WTC11 (cell line): ENCODE results near the gene MET.

Experiments used
- ARID4B ChIP-seq: sonication (generic); formaldehyde crosslinking; IDR thresholded peaks from 2 replicates; pipeline ENCODE4 v1.8.0; 2023; ENCODE audit warnings: missing genetic modification reagents, mild to moderate bottlenecking, borderline replicate concordance
- ATF2 ChIP-seq: sonication (generic); formaldehyde crosslinking; IDR thresholded peaks from 2 replicates; pipeline ENCODE4 v1.8.1; 2022; ENCODE audit warnings: low read depth, missing genetic modification reagents, borderline replicate concordance
- FOXJ3 ChIP-seq: sonication (generic); formaldehyde crosslinking; IDR thresholded peaks from 2 replicates; pipeline ENCODE4 v1.9.0; 2021; ENCODE audit warnings: missing genetic modification reagents, mild to moderate bottlenecking, borderline replicate concordance
- MAX ChIP-seq: sonication (generic); formaldehyde crosslinking; IDR thresholded peaks from 2 replicates; pipeline ENCODE4 v1.8.0; 2022; ENCODE audit warnings: mild to moderate bottlenecking, missing genetic modification reagents
- NR2C2 ChIP-seq: sonication (generic); formaldehyde crosslinking; IDR thresholded peaks from 2 replicates; pipeline ENCODE4 v1.8.0; 2022; ENCODE audit warnings: mild to moderate bottlenecking, missing genetic modification reagents
- TP53 ChIP-seq: sonication (generic); formaldehyde crosslinking; IDR thresholded peaks from 2 replicates; pipeline ENCODE4 v1.8.1; 2023; ENCODE audit warnings: mild to moderate bottlenecking, missing genetic modification reagents
- TF ChIP-seq, protein P1 (sequence below): fragments of 200-600 bp; IDR thresholded peaks from 2 replicates; pipeline ENCODE4 v1.8.0; 2022; ENCODE audit warnings: antibody characterized with exemption
- TF ChIP-seq, protein P2 (sequence below): sonication (generic); formaldehyde crosslinking; IDR thresholded peaks from 2 replicates; pipeline ENCODE4 v1.8.0; 2022; ENCODE audit warnings: mild to moderate bottlenecking, missing genetic modification reagents
- TF ChIP-seq, protein P3 (sequence below): sonication (generic); formaldehyde crosslinking; conservative IDR thresholded peaks from 2 replicates; pipeline ENCODE4 v1.8.1; 2022; ENCODE audit warnings: mild to moderate bottlenecking, missing genetic modification reagents

DNA sequence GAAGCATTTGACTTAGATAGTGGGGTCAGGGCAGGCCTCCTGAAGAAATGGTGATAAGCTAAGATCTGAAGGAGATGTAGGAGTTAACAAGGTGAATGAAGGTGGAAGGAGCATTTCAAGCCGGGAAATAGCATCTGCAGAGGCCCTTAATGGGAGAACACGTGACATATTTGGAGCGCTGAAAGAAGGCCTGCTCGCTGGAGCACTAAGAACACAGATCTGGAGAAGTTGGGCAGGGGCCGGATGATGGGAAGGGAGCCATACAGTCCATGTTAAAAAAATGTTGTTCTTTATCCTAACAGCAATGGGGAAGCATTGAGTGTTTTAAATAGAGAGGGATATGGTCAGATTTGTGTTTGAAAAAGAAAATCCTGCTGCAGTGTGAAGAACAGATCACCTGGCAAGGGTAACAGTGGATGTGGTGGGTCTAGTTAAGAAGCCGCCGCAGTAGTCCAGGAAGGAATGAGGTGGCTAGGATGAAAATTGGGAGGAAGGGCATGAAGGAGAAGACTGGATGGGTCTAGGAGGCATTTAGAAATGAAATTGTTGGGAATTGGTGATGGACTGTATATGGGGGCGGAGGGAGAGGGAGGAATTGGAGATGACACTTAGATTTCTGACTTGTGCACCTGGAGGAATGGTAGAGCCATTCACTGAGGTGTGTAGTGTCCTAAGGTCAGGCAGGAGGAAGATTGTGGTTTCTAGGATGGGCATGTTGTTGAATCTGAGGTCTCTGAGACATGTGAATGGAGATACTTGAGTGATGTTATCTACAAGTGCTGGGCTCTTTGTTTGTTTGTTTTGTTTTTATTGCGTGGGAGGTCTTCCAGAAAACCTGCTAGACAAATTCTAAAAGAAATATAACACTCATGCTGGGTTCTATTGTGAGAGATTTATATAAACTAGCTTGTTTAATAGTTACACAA, 58.4 kb downstream of the MET start:
- TF ChIP-seq TP53 (CRISPR knock-in tag) (no peak), MAX (CRISPR knock-in tag) (no peak), NR2C2 (no peak), ATF2 (CRISPR knock-in tag) (no peak), ARID4B (no peak), FOXJ3 (CRISPR knock-in tag) (no peak)
- TF ChIP-seq, protein P1, sequence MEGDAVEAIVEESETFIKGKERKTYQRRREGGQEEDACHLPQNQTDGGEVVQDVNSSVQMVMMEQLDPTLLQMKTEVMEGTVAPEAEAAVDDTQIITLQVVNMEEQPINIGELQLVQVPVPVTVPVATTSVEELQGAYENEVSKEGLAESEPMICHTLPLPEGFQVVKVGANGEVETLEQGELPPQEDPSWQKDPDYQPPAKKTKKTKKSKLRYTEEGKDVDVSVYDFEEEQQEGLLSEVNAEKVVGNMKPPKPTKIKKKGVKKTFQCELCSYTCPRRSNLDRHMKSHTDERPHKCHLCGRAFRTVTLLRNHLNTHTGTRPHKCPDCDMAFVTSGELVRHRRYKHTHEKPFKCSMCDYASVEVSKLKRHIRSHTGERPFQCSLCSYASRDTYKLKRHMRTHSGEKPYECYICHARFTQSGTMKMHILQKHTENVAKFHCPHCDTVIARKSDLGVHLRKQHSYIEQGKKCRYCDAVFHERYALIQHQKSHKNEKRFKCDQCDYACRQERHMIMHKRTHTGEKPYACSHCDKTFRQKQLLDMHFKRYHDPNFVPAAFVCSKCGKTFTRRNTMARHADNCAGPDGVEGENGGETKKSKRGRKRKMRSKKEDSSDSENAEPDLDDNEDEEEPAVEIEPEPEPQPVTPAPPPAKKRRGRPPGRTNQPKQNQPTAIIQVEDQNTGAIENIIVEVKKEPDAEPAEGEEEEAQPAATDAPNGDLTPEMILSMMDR = no peak
- TF ChIP-seq, protein P2, sequence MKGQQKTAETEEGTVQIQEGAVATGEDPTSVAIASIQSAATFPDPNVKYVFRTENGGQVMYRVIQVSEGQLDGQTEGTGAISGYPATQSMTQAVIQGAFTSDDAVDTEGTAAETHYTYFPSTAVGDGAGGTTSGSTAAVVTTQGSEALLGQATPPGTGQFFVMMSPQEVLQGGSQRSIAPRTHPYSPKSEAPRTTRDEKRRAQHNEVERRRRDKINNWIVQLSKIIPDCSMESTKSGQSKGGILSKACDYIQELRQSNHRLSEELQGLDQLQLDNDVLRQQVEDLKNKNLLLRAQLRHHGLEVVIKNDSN (CRISPR knock-in tag) = no peak
- TF ChIP-seq, protein P3, sequence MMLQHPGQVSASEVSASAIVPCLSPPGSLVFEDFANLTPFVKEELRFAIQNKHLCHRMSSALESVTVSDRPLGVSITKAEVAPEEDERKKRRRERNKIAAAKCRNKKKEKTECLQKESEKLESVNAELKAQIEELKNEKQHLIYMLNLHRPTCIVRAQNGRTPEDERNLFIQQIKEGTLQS = no peak
